Measurements from ENCODE around the gene COQ4.

Gene COQ4

GRCh38 chr9:128314697-128315096 lies 7.9 kb upstream of the COQ4 start:
- H3K27ac ChIP-seq (ENCODE audit: low read length), result no peak overlapping the region
- H3K36me3 ChIP-seq (replicated peaks; ENCODE audit: insufficient read depth, low read length), result peaks cover 2% of the 10 kb centered on the region; the same call in 1 of the 2 replicates
- DNase-seq, result no peak
- no peaks in the 10 kb centered on the region for H3K9me3 ChIP-seq (replicated peaks; ENCODE audit: insufficient read depth, low read length)
- H3K4me3 ChIP-seq (ENCODE audit: low read length), result no peak overlapping the region
- no peaks in the 10 kb centered on the region for H4K20me1 ChIP-seq (ENCODE audit: insufficient read depth, low read length)
- no peaks in the 10 kb centered on the region for H3K4me1 ChIP-seq (ENCODE audit: low read length)
- no peaks in the 10 kb centered on the region for H3K27me3 ChIP-seq (replicated peaks; ENCODE audit: insufficient read depth, low read length)
- H3K9ac ChIP-seq (ENCODE audit: low read length), result no peak overlapping the region
- H2AFZ ChIP-seq (ENCODE audit: low read length), result no peak overlapping the region
- H3K9me2 ChIP-seq (replicated peaks; ENCODE audit: insufficient read depth, low read length), result no peaks in the 10 kb centered on the region
- no peak for TF ChIP-seq EZH2 (optimal IDR thresholded peaks at IDR 0.05; ENCODE audit: low read depth, low read length)
- no peak for TF ChIP-seq EZH2phosphoT487 (IDR thresholded peaks at IDR 0.05; ENCODE audit: low read length)
- TF ChIP-seq, protein P1, sequence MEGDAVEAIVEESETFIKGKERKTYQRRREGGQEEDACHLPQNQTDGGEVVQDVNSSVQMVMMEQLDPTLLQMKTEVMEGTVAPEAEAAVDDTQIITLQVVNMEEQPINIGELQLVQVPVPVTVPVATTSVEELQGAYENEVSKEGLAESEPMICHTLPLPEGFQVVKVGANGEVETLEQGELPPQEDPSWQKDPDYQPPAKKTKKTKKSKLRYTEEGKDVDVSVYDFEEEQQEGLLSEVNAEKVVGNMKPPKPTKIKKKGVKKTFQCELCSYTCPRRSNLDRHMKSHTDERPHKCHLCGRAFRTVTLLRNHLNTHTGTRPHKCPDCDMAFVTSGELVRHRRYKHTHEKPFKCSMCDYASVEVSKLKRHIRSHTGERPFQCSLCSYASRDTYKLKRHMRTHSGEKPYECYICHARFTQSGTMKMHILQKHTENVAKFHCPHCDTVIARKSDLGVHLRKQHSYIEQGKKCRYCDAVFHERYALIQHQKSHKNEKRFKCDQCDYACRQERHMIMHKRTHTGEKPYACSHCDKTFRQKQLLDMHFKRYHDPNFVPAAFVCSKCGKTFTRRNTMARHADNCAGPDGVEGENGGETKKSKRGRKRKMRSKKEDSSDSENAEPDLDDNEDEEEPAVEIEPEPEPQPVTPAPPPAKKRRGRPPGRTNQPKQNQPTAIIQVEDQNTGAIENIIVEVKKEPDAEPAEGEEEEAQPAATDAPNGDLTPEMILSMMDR (IDR thresholded peaks at IDR 0.05; ENCODE audit: low read length), result no peak
- no peak overlapping the region for H3K4me2 ChIP-seq (ENCODE audit: low read depth, low read length)
- no peaks in the 10 kb centered on the region for H3K79me2 ChIP-seq (ENCODE audit: low read length)
- H3F3A ChIP-seq (ENCODE audit: insufficient read depth, low read length), result no peaks in the 10 kb centered on the region

GRCh38 chr9:128316421-128316820 lies 6.2 kb upstream of the COQ4 start:
- no peaks in the 10 kb centered on the region for H3K9me2 ChIP-seq (replicated peaks; ENCODE audit: insufficient read depth, low read length)
- H3K27ac ChIP-seq (ENCODE audit: low read length), result no peak overlapping the region
- no peak overlapping the region for H3K4me3 ChIP-seq (ENCODE audit: low read length)
- no peak overlapping the region for H3K4me2 ChIP-seq (ENCODE audit: low read depth, low read length)
- H3K36me3 ChIP-seq (replicated peaks; ENCODE audit: insufficient read depth, low read length), result no peaks in the 10 kb centered on the region; the same call in 1 of the 2 replicates
- H3F3A ChIP-seq (ENCODE audit: insufficient read depth, low read length), result no peaks in the 10 kb centered on the region
- no peaks in the 10 kb centered on the region for H3K9me3 ChIP-seq (replicated peaks; ENCODE audit: insufficient read depth, low read length)
- no peak overlapping the region for H3K9ac ChIP-seq (ENCODE audit: low read length)
- H3K79me2 ChIP-seq (ENCODE audit: low read length), result peaks cover 7% of the 10 kb centered on the region
- TF ChIP-seq, protein P1 (IDR thresholded peaks at IDR 0.05; ENCODE audit: low read length), result no peak
- DNase-seq, result no peak
- peaks cover 5% of the 10 kb centered on the region for H3K4me1 ChIP-seq (ENCODE audit: low read length)
- no peaks in the 10 kb centered on the region for H4K20me1 ChIP-seq (ENCODE audit: insufficient read depth, low read length)
- H2AFZ ChIP-seq (ENCODE audit: low read length), result no peak overlapping the region
- H3K27me3 ChIP-seq (replicated peaks; ENCODE audit: insufficient read depth, low read length), result no peaks in the 10 kb centered on the region

- DNase-seq, result no peak
- no peak overlapping the region for H3K27ac ChIP-seq (ENCODE audit: low read length)
- H3K4me2 ChIP-seq (ENCODE audit: low read depth, low read length), result no peak overlapping the region
- H3K79me2 ChIP-seq (ENCODE audit: low read length), result peaks cover 15% of the 10 kb centered on the region
- H4K20me1 ChIP-seq (ENCODE audit: insufficient read depth, low read length), result no peaks in the 10 kb centered on the region
- H3K4me1 ChIP-seq (ENCODE audit: low read length), result peaks cover 7% of the 10 kb centered on the region
- no peaks in the 10 kb centered on the region for H3K9me3 ChIP-seq (replicated peaks; ENCODE audit: insufficient read depth, low read length)
- no peak overlapping the region for H3K9ac ChIP-seq (ENCODE audit: low read length)
- no peaks in the 10 kb centered on the region for H3K27me3 ChIP-seq (replicated peaks; ENCODE audit: insufficient read depth, low read length)
- no peaks in the 10 kb centered on the region; the same call in 1 of the 2 replicates for H3F3A ChIP-seq (ENCODE audit: insufficient read depth, low read length)
- no peak overlapping the region for H2AFZ ChIP-seq (ENCODE audit: low read length)
- no peak overlapping the region for H3K4me3 ChIP-seq (ENCODE audit: low read length)
- no peaks in the 10 kb centered on the region for H3K9me2 ChIP-seq (replicated peaks; ENCODE audit: insufficient read depth, low read length)
- TF ChIP-seq EZH2phosphoT487 (IDR thresholded peaks at IDR 0.05; ENCODE audit: low read length) (no peak), EZH2 (optimal IDR thresholded peaks at IDR 0.05; ENCODE audit: low read depth, low read length) (no peak)
- TF ChIP-seq, protein P1 (IDR thresholded peaks at IDR 0.05; ENCODE audit: low read length), result no peak
- no peaks in the 10 kb centered on the region; the same call in 1 of the 2 replicates for H3K36me3 ChIP-seq (replicated peaks; ENCODE audit: insufficient read depth, low read length)
Observed at GRCh38 chr9:128317629-128318028, 5.0 kb upstream of the COQ4 start.

Measured in MM.1S (cell line).